Measurements from ENCODE around the gene ARAP2. TPM values are rescaled to one million over a fixed set of nuclear protein-coding genes. Genes with fewer than 3 reads are reported as not detected.

ARAP2 gene
- total and polyA plus RNA-seq, 9 of the 15 experiments (the other 6 are each of a cell fraction or from before 2014, with no cell fraction given) = 0.03 to 0.35 (median 0.11) TPM; not detected in 4

- TF ChIP-seq TRIM25 (IDR thresholded peaks at IDR 0.05; ENCODE audit: borderline replicate concordance) (no peak), ELF4 (CRISPR knock-in tag; IDR thresholded peaks at IDR 0.05) (no peak), ZNF408 (CRISPR knock-in tag; IDR thresholded peaks at IDR 0.05; ENCODE audit: low read depth) (no peak), IRF9 (tag; IDR thresholded peaks at IDR 0.05) (no peak), ZFP1 (CRISPR knock-in tag; IDR thresholded peaks at IDR 0.05) (no peak), POLR3G (IDR thresholded peaks at IDR 0.05; ENCODE audit: extremely low read depth, insufficient read length, insufficient replicate concordance) (no peak), ZNF79 (CRISPR knock-in tag; IDR thresholded peaks at IDR 0.05; ENCODE audit: low read depth) (no peak), ZBTB7A (IDR thresholded peaks at IDR 0.05; ENCODE audit: borderline replicate concordance, control insufficient read depth, low read depth, low read length) (no peak), MYBL2 (IDR thresholded peaks at IDR 0.05; ENCODE audit: low read depth) (no peak), MYBL2 (CRISPR knock-in tag; IDR thresholded peaks at IDR 0.05; ENCODE audit: borderline replicate concordance) (no peak), LEF1 (IDR thresholded peaks at IDR 0.05) (no peak)
Observed at GRCh38 chr4:36029951-36030350, 214.4 kb downstream of the ARAP2 start (continued).
